SK-N-SH (cell line): ENCODE measurements around the gene PTPN13. TPM values are rescaled to one million over a fixed set of nuclear protein-coding genes. Genes with fewer than 3 reads are reported as not detected.

Experiments
- CTCF ChIA-PET: fragments of 300-600, 350-600 bp; formaldehyde crosslinking; extraction: SDS; loops from one replicate; lab custom pipeline; 2021; lab: Yijun Ruan, JAX
- POLR2A ChIA-PET: fragments of 350-600 bp; sonication (Branson Sonifier 250); formaldehyde crosslinking; extraction: SDS; loops from one replicate; lab custom pipeline; 2020; ENCODE audit warnings: antibody characterized with exemption, inconsistent platforms; lab: Yijun Ruan, JAX
- DNase-seq: peaks from one replicate; pipeline ENCODE4 v3.0.0; 2012
- H2AFZ ChIP-seq: fragments of 200-600 bp; sonication (generic); 2 replicates; pipeline ENCODE4 v1.8.1; 2016; ENCODE audit warnings: antibody characterized with exemption, mild to moderate bottlenecking, low read depth
- H3F3A ChIP-seq: fragments of 200-600 bp; sonication (generic); replicated peaks from 2 replicates; pipeline ENCODE3; 2016; ENCODE audit warnings: antibody characterized with exemption, mild to moderate bottlenecking; ENCODE audit not compliant: insufficient read depth
- H3K27ac ChIP-seq, 2 experiments: fragments of 200-500 bp in 1 of 2; fragments of 200-600 bp in 1 of 2; sonication (Bioruptor generic) in 1 of 2; sonication (generic), shearing (Covaris generic) in 1 of 2; 2 replicates each; pipeline versions ENCODE4 v1.5.1 to v1.6.1; 2014 to 2016; ENCODE audit warnings: low read depth in 2 of 2, inconsistent platforms in 1 of 2, low read length in 1 of 2, mild to moderate bottlenecking in 1 of 2, mixed read lengths in 1 of 2
- H3K27me3 ChIP-seq: fragments of 200-600 bp; sonication (generic), shearing (Covaris generic); 2 replicates; pipeline ENCODE4 v1.6.1; 2016; ENCODE audit warnings: mixed run types; ENCODE audit not compliant: insufficient read depth
- H3K36me3 ChIP-seq, 2 experiments: fragments of 200-500 bp in 1 of 2; fragments of 200-600 bp in 1 of 2; sonication (Bioruptor generic) in 1 of 2; sonication (generic) in 1 of 2; replicated peaks in 1 of 2; 2 replicates each; pipeline versions ENCODE3 to v1.5.1; 2014 to 2016; ENCODE audit warnings: low read length in 1 of 2, mild to moderate bottlenecking in 1 of 2; ENCODE audit not compliant: insufficient read depth in 2 of 2, control insufficient read depth in 1 of 2
- H3K4me1 ChIP-seq, 2 experiments: fragments of 200-500 bp in 1 of 2; fragments of 200-600 bp in 1 of 2; sonication (Bioruptor generic) in 1 of 2; sonication (generic), shearing (Covaris generic) in 1 of 2; 2 replicates each; pipeline versions ENCODE4 v1.5.1 to v1.6.1; 2014 to 2016; ENCODE audit warnings: low read depth in 1 of 2, low read length in 1 of 2, mixed run types in 1 of 2; ENCODE audit not compliant: insufficient read depth in 2 of 2, control insufficient read depth in 1 of 2
- H3K4me2 ChIP-seq: fragments of 200-600 bp; sonication (generic), shearing (Covaris generic); 2 replicates; pipeline ENCODE4 v1.6.1; 2017; ENCODE audit warnings: mixed run types
- H3K4me3 ChIP-seq, 2 experiments: fragments of 200-500 bp in 1 of 2; fragments of 200-600 bp in 1 of 2; sonication (Bioruptor generic) in 1 of 2; sonication (generic), shearing (Covaris generic) in 1 of 2; 2 replicates each; pipeline versions ENCODE4 v1.5.1 to v1.8.1; 2014 to 2016; ENCODE audit warnings: low read depth in 2 of 2, inconsistent platforms in 1 of 2, low read length in 1 of 2, mild to moderate bottlenecking in 1 of 2, mixed read lengths in 1 of 2, moderate library complexity in 1 of 2
- H3K79me2 ChIP-seq: fragments of 200-600 bp; sonication (generic); 2 replicates; pipeline ENCODE4 v1.8.1; 2017; ENCODE audit warnings: mild to moderate bottlenecking; ENCODE audit not compliant: insufficient read depth
- H3K9ac ChIP-seq: fragments of 200-600 bp; sonication (generic); 2 replicates; pipeline ENCODE4 v1.6.1; 2017; ENCODE audit warnings: mixed run types
- H3K9me2 ChIP-seq: fragments of 200-600 bp; sonication (generic); 2 replicates; pipeline ENCODE4 v1.6.1; 2017; ENCODE audit warnings: mixed run types
- H3K9me3 ChIP-seq: fragments of 200-600 bp; sonication (generic); 2 replicates; pipeline ENCODE4 v1.6.1; 2017; ENCODE audit warnings: mixed run types, mild to moderate bottlenecking, moderate library complexity
- H4K20me1 ChIP-seq: fragments of 200-600 bp; sonication (generic); 2 replicates; pipeline ENCODE4 v1.6.1; 2017; ENCODE audit warnings: mild to moderate bottlenecking, mixed run types; ENCODE audit not compliant: insufficient read depth
- FOSL2 ChIP-seq: IDR thresholded peaks from 2 replicates; pipeline ENCODE4 v1.4.0; 2012; ENCODE audit warnings: low read depth, mild to moderate bottlenecking, moderate library complexity, borderline replicate concordance
- PBX3 ChIP-seq: IDR thresholded peaks from 2 replicates; pipeline ENCODE4; 2012
- POLR2AphosphoS5 ChIP-seq: IDR thresholded peaks from 2 replicates; pipeline ENCODE4 v1.6.1; 2012; ENCODE audit warnings: low read depth, low read length
- TCF12 ChIP-seq: IDR thresholded peaks from 2 replicates; pipeline ENCODE4 v1.4.0; 2012
- WGBS: methylation state at CpG from one replicate; pipeline ENCODE4 v1.1.6; 2017; ENCODE audit warnings: low lambda C conversion rate; 5-methylcytosine and 5-hydroxymethylcytosine counted together
- polyA plus RNA-seq, 3 experiments: library from polyadenylated mRNA; depleted of rRNA; stranded (reverse); fragments of >200 nt; gene quantifications; 2 replicates each; pipeline ENCODE4 v1.2.3, GENCODE V29; 2012
- TF ChIP-seq, protein P1 (sequence below): IDR thresholded peaks from 2 replicates; pipeline ENCODE4 v1.4.0; 2012; ENCODE audit warnings: low read depth, borderline replicate concordance

The PTPN13 gene
- polyA plus RNA-seq, 1 of the 3 experiments (the other 2 are of a cell fraction) = 5.5 TPM

- TF ChIP-seq, protein P1, sequence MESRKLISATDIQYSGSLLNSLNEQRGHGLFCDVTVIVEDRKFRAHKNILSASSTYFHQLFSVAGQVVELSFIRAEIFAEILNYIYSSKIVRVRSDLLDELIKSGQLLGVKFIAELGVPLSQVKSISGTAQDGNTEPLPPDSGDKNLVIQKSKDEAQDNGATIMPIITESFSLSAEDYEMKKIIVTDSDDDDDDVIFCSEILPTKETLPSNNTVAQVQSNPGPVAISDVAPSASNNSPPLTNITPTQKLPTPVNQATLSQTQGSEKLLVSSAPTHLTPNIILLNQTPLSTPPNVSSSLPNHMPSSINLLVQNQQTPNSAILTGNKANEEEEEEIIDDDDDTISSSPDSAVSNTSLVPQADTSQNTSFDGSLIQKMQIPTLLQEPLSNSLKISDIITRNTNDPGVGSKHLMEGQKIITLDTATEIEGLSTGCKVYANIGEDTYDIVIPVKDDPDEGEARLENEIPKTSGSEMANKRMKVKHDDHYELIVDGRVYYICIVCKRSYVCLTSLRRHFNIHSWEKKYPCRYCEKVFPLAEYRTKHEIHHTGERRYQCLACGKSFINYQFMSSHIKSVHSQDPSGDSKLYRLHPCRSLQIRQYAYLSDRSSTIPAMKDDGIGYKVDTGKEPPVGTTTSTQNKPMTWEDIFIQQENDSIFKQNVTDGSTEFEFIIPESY = no peak
Measured at GRCh38 chr4:86848732-86849619, 254.9 kb downstream of the PTPN13 start, which contains the start of gene SLC10A6 (continued).

DNA sequence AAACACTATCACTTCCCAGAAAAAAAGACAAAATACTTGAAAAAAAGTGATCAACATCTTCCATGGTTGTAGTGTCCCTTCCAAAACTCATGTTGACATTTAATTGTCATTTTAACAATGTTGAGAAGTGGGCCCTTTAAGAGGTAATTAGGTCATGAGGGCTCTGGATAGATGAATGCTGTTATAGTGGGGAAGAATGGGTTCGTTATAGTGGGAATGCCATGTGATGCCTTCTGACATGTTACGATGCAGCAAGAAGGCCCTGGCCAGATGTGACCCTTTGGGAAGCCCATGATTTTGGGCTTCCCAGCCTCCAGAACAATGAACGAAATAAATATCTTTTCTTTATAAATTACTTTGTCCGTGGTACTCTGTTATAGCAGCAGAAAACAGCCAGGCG is 259.1 kb downstream of the PTPN13 start:
- no peak overlapping the region for H3K9ac ChIP-seq
- no peaks in the 10 kb centered on the region for H4K20me1 ChIP-seq
- H3K4me1 ChIP-seq = peaks cover 0 to 19% of the 10 kb centered on the region in 2 experiments; a peak in 1 of 4 replicates
- DNase-seq = no peak
- H2AFZ ChIP-seq = no peak overlapping the region
- ChIA-PET POLR2A (no interaction called here), CTCF (no interaction called here)
- no peaks in the 10 kb centered on the region for H3K9me2 ChIP-seq
- no peak overlapping the region for H3K4me3 ChIP-seq
- no peaks in the 10 kb centered on the region for H3K79me2 ChIP-seq
- TF ChIP-seq POLR2AphosphoS5 = no peak
- no peak for TF ChIP-seq PBX3
- TF ChIP-seq, all 33 proteins: peak for 0
- no peaks in the 10 kb centered on the region for H3K9me3 ChIP-seq
- H3K27me3 ChIP-seq = no peaks in the 10 kb centered on the region
- no peak overlapping the region for H3K4me2 ChIP-seq
- WGBS = 79% methylated on average over 5 of the region's 5 CpGs
- peaks cover 17% of the 10 kb centered on the region for H3F3A ChIP-seq
- no peaks in the 10 kb centered on the region for H3K36me3 ChIP-seq
- H3K27ac ChIP-seq = no peak overlapping the region

GRCh38 chr4:86855572-86855971 is 261.5 kb downstream of the PTPN13 start:
- Histone ChIP-seq H3K27me3 (no peaks in the 10 kb centered on the region), H3K79me2 (no peaks in the 10 kb centered on the region), H2AFZ (no peak overlapping the region), H3K9ac (no peak overlapping the region), H3F3A (peaks cover 17% of the 10 kb centered on the region), H3K4me1 (peaks cover 0 to 19% of the 10 kb centered on the region in 2 experiments; a peak in 1 of 4 replicates), H3K27ac (no peak overlapping the region), H3K9me2 (no peaks in the 10 kb centered on the region), H4K20me1 (no peaks in the 10 kb centered on the region), H3K4me3 (no peak overlapping the region), H3K36me3 (no peaks in the 10 kb centered on the region), H3K4me2 (peak overlapping the region; percentile 29; the same call in 1 of the 2 replicates), H3K9me3 (no peaks in the 10 kb centered on the region)
- 42% methylated on average over 2 of the region's 2 CpGs for WGBS
- TF ChIP-seq FOSL2 (peak; percentile 45; the same call in 1 of the 2 replicates), TCF12 (no peak)
- CTCF ChIA-PET = no interaction called here
- POLR2A ChIA-PET = no interaction called here
- no peak for DNase-seq
